ENCODE data around the gene NRXN2. TPM values are rescaled to one million over a fixed set of nuclear protein-coding genes. Genes with fewer than 3 reads are reported as not detected.

The NRXN2 gene
- total and polyA plus RNA-seq, 3 donors from 2014 or later, result 32.6 to 46.8 (median 40.1) TPM

GRCh38 chr11:64559351-64560138 lies 163.5 kb downstream of the NRXN2 start:
- 65 to 75% methylated on average over 14 to 19 of the region's 19 CpGs for WGBS, 2 donors
- TF ChIP-seq POLR2A (IDR thresholded peaks at IDR 0.05), result no peak
- TF ChIP-seq, protein P1, sequence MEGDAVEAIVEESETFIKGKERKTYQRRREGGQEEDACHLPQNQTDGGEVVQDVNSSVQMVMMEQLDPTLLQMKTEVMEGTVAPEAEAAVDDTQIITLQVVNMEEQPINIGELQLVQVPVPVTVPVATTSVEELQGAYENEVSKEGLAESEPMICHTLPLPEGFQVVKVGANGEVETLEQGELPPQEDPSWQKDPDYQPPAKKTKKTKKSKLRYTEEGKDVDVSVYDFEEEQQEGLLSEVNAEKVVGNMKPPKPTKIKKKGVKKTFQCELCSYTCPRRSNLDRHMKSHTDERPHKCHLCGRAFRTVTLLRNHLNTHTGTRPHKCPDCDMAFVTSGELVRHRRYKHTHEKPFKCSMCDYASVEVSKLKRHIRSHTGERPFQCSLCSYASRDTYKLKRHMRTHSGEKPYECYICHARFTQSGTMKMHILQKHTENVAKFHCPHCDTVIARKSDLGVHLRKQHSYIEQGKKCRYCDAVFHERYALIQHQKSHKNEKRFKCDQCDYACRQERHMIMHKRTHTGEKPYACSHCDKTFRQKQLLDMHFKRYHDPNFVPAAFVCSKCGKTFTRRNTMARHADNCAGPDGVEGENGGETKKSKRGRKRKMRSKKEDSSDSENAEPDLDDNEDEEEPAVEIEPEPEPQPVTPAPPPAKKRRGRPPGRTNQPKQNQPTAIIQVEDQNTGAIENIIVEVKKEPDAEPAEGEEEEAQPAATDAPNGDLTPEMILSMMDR (IDR thresholded peaks at IDR 0.05), result no peak
- no peaks in the 10 kb centered on the region for H3K27me3 ChIP-seq
- intact Hi-C loops (cut with DNase I; ENCODE audit: low total_unique reads), result no loop called here
- no peak overlapping the region for H3K27ac ChIP-seq
- no peaks in the 10 kb centered on the region for H3K9me3 ChIP-seq
- no peak overlapping the region for H3K4me3 ChIP-seq
- H3K36me3 ChIP-seq (ENCODE audit: low read depth, missing control alignments), result no peaks in the 10 kb centered on the region
- DNase-seq, result no peak
- H3K4me1 ChIP-seq, result peaks cover 19% of the 10 kb centered on the region

DNA sequence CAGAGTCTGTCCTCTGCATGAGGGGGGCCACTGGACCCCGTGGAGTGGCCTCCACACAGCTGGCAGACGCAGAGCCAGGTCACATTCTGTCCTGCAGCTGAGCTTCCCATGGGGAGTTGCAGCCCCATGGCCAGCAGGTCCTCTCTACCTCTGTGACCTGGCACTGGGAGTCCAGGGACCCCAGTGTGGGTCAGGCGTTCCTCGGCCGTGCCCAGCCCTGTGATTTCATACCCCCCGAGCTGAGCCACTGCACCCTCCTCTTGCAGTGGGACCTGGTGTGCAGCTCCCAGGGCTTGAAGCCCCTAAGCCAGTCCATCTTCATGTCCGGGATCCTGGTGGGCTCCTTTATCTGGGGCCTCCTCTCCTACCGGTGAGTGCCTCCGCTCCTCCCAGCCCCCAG lies 164.1 kb downstream of the NRXN2 start:
- H3K27ac ChIP-seq, result no peak overlapping the region
- H3K4me1 ChIP-seq, result peaks cover 25% of the 10 kb centered on the region
- no peaks in the 10 kb centered on the region for H3K9me3 ChIP-seq
- intact Hi-C loops (cut with DNase I; ENCODE audit: low total_unique reads), result no loop called here
- DNase-seq, result no peak
- H3K36me3 ChIP-seq (ENCODE audit: low read depth, missing control alignments), result no peaks in the 10 kb centered on the region
- WGBS, 2 donors, result 87 to 93% methylated on average over 4 to 9 of the region's 9 CpGs
- no peak for TF ChIP-seq POLR2A (IDR thresholded peaks at IDR 0.05)
- TF ChIP-seq, protein P1 (IDR thresholded peaks at IDR 0.05), result no peak
- no peak overlapping the region for H3K4me3 ChIP-seq
- H3K27me3 ChIP-seq, result no peaks in the 10 kb centered on the region

DNA sequence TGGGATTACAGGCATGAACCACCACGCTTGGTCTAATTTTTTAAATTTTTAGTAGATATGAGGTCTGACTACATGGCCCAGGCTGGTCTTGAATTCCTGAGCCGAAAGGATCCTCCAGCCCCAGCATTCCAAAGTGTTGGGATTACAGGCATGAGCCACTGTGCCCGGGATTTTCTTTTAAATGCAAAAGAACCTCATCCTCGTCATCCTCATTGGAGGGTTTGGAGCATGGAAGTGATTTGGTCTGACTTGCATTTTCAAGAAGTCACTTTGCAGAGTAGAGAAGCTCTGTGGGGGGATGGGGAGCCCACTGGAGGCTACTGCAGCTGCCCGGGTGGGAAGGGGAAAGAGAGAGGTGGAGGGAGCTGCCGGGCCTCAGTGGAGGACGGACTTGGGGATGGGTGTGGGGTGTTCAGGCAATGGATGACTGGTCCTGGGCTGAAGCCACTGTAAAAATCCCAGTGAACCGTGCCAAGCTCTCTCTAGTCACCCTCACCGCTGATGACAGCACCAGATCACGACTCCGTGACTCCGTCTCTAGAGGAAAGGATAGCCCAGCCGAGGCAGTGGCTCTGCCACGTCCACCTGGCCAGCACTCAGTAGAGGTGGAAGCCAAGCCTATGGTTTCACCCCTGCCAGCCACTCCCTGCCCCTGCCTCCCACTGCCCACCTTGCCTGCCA lies 164.8 kb downstream of the NRXN2 start:
- no peak for DNase-seq
- Histone ChIP-seq H3K9me3 (no peaks in the 10 kb centered on the region), H3K4me3 (no peak overlapping the region), H3K27me3 (no peaks in the 10 kb centered on the region), H3K36me3 (ENCODE audit: low read depth, missing control alignments) (no peaks in the 10 kb centered on the region), H3K4me1 (peaks cover 32% of the 10 kb centered on the region), H3K27ac (no peak overlapping the region)
- intact Hi-C loops (cut with DNase I; ENCODE audit: low total_unique reads), result no loop called here
- TF ChIP-seq, protein P1 (IDR thresholded peaks at IDR 0.05), result no peak
- no peak for TF ChIP-seq POLR2A (IDR thresholded peaks at IDR 0.05)
- WGBS, 2 donors, result 89 to 90% methylated on average over 7 to 14 of the region's 14 CpGs

DNA sequence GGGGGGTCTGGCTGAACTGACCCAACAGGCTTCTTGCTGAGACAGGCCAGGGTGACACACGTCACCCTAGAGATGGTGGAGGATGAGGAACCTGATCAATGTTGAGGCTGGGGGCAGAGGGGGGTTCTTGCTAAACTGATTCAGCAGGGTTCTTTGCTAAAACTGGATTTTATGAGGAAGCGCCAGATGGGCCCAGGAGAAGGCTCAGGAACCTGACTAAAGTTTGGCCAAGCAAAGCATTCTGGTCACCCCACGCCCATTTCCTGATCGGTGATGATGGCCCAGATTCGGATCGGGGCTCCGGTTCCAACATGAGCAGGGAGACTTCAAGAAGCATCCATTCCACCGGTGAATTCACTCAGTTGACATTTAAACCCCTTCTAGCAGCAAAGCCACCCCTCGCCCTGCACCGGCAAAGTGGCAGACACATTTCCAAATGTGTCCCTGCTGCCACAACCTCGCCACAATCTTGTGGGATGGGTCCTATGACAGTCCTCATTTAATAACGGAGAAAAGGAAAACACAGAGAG lies 166.2 kb downstream of the NRXN2 start:
- no peak for DNase-seq
- Histone ChIP-seq H3K27ac (no peak overlapping the region), H3K27me3 (no peaks in the 10 kb centered on the region), H3K4me1 (peaks cover 33% of the 10 kb centered on the region), H3K36me3 (ENCODE audit: low read depth, missing control alignments) (no peaks in the 10 kb centered on the region), H3K4me3 (no peak overlapping the region), H3K9me3 (no peaks in the 10 kb centered on the region)
- intact Hi-C loops (cut with DNase I; ENCODE audit: low total_unique reads), result no loop called here
- TF ChIP-seq, protein P1 (IDR thresholded peaks at IDR 0.05), result no peak
- no peak for TF ChIP-seq POLR2A (IDR thresholded peaks at IDR 0.05)
- WGBS, 2 donors, result 88 to 96% methylated on average over 12 of the region's 12 CpGs

Other genes with a start within 250 kb of the NRXN2 start
- gene SLC22A11, start 167.3 kb downstream of the NRXN2 start, total RNA-seq, result 1 to 10 TPM in 1 of 2 donors, under 1 TPM in 1; 0.63 to 1.2 TPM
- gene SLC22A11, start 167.3 kb downstream of the NRXN2 start, polyA plus RNA-seq (ENCODE audit: insufficient read depth, low read depth, low replicate concordance), result 1.7 TPM
- not detected for gene SLC22A12, start 132.0 kb downstream of the NRXN2 start, total RNA-seq
- not detected for gene SLC22A12, start 132.0 kb downstream of the NRXN2 start, polyA plus RNA-seq (ENCODE audit: insufficient read depth, low read depth, low replicate concordance)
- gene RASGRP2, start 20.9 kb upstream of the NRXN2 start, total RNA-seq, result 10 to 100 TPM; 24.0 to 26.3 TPM
- gene RASGRP2, start 20.9 kb upstream of the NRXN2 start, polyA plus RNA-seq (ENCODE audit: insufficient read depth, low read depth, low replicate concordance), result 14.4 TPM
- gene PYGM, start 36.8 kb upstream of the NRXN2 start, total RNA-seq, result 10 to 100 TPM; 12.1 to 14.4 TPM
- gene PYGM, start 36.8 kb upstream of the NRXN2 start, polyA plus RNA-seq (ENCODE audit: insufficient read depth, low read depth, low replicate concordance), result 14.2 TPM
- gene SF1, start 55.3 kb upstream of the NRXN2 start, total RNA-seq, result 100 to 1,000 TPM; 431 to 499 TPM
- gene SF1, start 55.3 kb upstream of the NRXN2 start, polyA plus RNA-seq (ENCODE audit: insufficient read depth, low read depth, low replicate concordance), result 455 TPM
- 10 to 100 TPM; 27.7 to 29.8 TPM for gene MAP4K2, start 80.0 kb upstream of the NRXN2 start, total RNA-seq
- gene MAP4K2, start 80.0 kb upstream of the NRXN2 start, polyA plus RNA-seq (ENCODE audit: insufficient read depth, low read depth, low replicate concordance), result 14.9 TPM
- gene MEN1, start 87.4 kb upstream of the NRXN2 start, total RNA-seq, result 10 to 100 TPM; 36.7 to 40.8 TPM
- 29.7 TPM for gene MEN1, start 87.4 kb upstream of the NRXN2 start, polyA plus RNA-seq (ENCODE audit: insufficient read depth, low read depth, low replicate concordance)
- 1 to 10 TPM; 7.6 to 9.2 TPM for gene CDC42BPG, start 121.5 kb upstream of the NRXN2 start, total RNA-seq
- gene CDC42BPG, start 121.5 kb upstream of the NRXN2 start, polyA plus RNA-seq (ENCODE audit: insufficient read depth, low read depth, low replicate concordance), result 5.3 TPM
- 100 to 1,000 TPM; 230 to 455 TPM for gene EHD1, start 155.4 kb upstream of the NRXN2 start, total RNA-seq
- 328 TPM for gene EHD1, start 155.4 kb upstream of the NRXN2 start, polyA plus RNA-seq (ENCODE audit: insufficient read depth, low read depth, low replicate concordance)
- gene ATG2A, start 194.0 kb upstream of the NRXN2 start, total RNA-seq, result 10 to 100 TPM; 51.1 to 56.1 TPM
- gene ATG2A, start 194.0 kb upstream of the NRXN2 start, polyA plus RNA-seq (ENCODE audit: insufficient read depth, low read depth, low replicate concordance), result 22.2 TPM
- gene PPP2R5B, start 201.5 kb upstream of the NRXN2 start, total RNA-seq, result 10 to 100 TPM; 19.4 to 26.2 TPM
- gene PPP2R5B, start 201.5 kb upstream of the NRXN2 start, polyA plus RNA-seq (ENCODE audit: insufficient read depth, low read depth, low replicate concordance), result 9.9 TPM
- gene GPHA2, start 212.7 kb upstream of the NRXN2 start, total RNA-seq, result 1 to 10 TPM; 7.0 to 9.4 TPM
- 6.9 TPM for gene GPHA2, start 212.7 kb upstream of the NRXN2 start, polyA plus RNA-seq (ENCODE audit: insufficient read depth, low read depth, low replicate concordance)
- 10 to 100 TPM; 14.4 to 34.8 TPM for gene MAJIN, start 248.9 kb upstream of the NRXN2 start, total RNA-seq
- gene MAJIN, start 248.9 kb upstream of the NRXN2 start, polyA plus RNA-seq (ENCODE audit: insufficient read depth, low read depth, low replicate concordance), result 36.4 TPM